Esophagus squamous epithelium (tissue), 5 donors: Measurements from ENCODE around the gene NF2. TPM values are rescaled to one million over a fixed set of nuclear protein-coding genes. Genes with fewer than 3 reads are reported as not detected.

Experiments used
- DNase-seq: peaks from one replicate; lab custom pipeline; 2025; lab: John Stamatoyannopoulos, UW
- H3K27ac ChIP-seq, 4 donors: fragments of 200-600 bp; sonication (generic); one replicate each; pipeline ENCODE4 v1.5.1; 2016 to 2019; ENCODE audit warnings: mild to moderate bottlenecking in 1 of 4
- H3K27me3 ChIP-seq, 4 donors: fragments of 200-600 bp; sonication (generic); 1 replicate in 3 of 4; 2 replicates in 1 of 4; pipeline versions ENCODE4 v1.5.1 to v1.6.0; 2017 to 2021; ENCODE audit warnings: antibody characterized with exemption in 1 of 4
- H3K36me3 ChIP-seq, 3 donors: fragments of 200-600 bp; sonication (generic); one replicate each; pipeline ENCODE4 v1.5.1; 2016 to 2019
- H3K4me1 ChIP-seq, 3 donors: fragments of 200-600 bp; sonication (generic); one replicate each; pipeline ENCODE4 v1.5.1; 2017 to 2019
- H3K4me3 ChIP-seq, 4 donors: fragments of 200-600 bp; sonication (generic); 1 replicate in 3 of 4; 2 replicates in 1 of 4; pipeline ENCODE4 v1.5.1; 2016 to 2019; ENCODE audit warnings: mild to moderate bottlenecking in 2 of 4, moderate library complexity in 1 of 4
- H3K9me3 ChIP-seq, 3 donors: fragments of 200-600 bp; sonication (generic); one replicate each; pipeline ENCODE4 v1.5.1; 2016 to 2019
- POLR2A ChIP-seq, 4 donors: fragments of 450-650 bp; IDR thresholded peaks; one replicate each; pipeline ENCODE4 v1.6.1; 2017; ENCODE audit warnings: antibody characterized with exemption in 4 of 4, mild to moderate bottlenecking in 4 of 4, moderate library complexity in 3 of 4
- WGBS, 2 donors: methylation state at CpG; one replicate each; pipeline ENCODE4 v1.1.5; 2018; 5-methylcytosine and 5-hydroxymethylcytosine counted together
- intact Hi-C: fragments of 100-400 bp; cut with DNase I; formaldehyde crosslinking; loops from one replicate; pipeline ENCODE4 v1.15.0; 2022
- total RNA-seq, 4 donors: library from RNA; depleted of rRNA; stranded (reverse); fragments of >200 nt; gene quantifications; one replicate each; pipeline ENCODE4 v1.1.0, GENCODE V29; 2016
- TF ChIP-seq, protein P1 (sequence below), 6 experiments: fragments of 450-650 bp in 4 of 6; fragments of 200-600 bp in 2 of 6; sonication (generic) in 2 of 6; IDR thresholded peaks; one replicate each; pipeline ENCODE4 v1.5.1; 2016 to 2019; ENCODE audit warnings: antibody characterized with exemption in 6 of 6, mild to moderate bottlenecking in 4 of 6, moderate library complexity in 4 of 6
- donor health status: DM: yes; HTN: yes; CAD: no.

The NF2 gene
- total RNA-seq, 4 donors from 2014 or later: 25.8 to 45.3 (median 34.1) TPM

DNA sequence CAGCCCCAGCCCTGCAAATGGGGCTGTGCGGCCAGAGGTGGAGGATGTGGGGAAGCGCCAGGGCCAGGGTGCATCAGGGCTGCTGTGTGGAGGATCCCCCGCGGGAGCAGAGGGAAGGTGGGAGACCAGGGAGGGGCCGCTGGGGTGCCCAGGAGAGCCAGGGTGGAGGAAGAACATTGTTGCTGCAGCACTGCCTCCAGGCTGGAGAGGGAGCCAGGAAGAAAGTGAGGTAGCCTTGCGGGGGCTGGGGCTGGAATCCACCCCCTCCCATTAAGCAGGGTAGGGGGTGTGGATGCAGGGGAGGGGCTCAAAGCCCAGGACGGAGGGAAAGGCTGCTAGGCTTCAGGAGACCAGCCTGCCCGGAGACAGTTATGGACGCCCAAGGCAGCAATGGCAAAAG, 131.4 kb downstream of the NF2 start:
- Histone ChIP-seq H3K36me3 (peaks cover 0 to 37% (median 11%) of the 10 kb centered on the region in 3 donors), H3K4me1 (peaks cover 0 to 19% (median 10%) of the 10 kb centered on the region in 3 donors), H3K27ac (no peak overlapping the region), H3K4me3 (no peak overlapping the region), H3K9me3 (no peaks in the 10 kb centered on the region), H3K27me3 (no peaks in the 10 kb centered on the region)
- intact Hi-C loops: no loop called here
- DNase-seq: no peak
- TF ChIP-seq POLR2A (IDR thresholded peaks at IDR 0.05): no peak
- TF ChIP-seq, protein P1, sequence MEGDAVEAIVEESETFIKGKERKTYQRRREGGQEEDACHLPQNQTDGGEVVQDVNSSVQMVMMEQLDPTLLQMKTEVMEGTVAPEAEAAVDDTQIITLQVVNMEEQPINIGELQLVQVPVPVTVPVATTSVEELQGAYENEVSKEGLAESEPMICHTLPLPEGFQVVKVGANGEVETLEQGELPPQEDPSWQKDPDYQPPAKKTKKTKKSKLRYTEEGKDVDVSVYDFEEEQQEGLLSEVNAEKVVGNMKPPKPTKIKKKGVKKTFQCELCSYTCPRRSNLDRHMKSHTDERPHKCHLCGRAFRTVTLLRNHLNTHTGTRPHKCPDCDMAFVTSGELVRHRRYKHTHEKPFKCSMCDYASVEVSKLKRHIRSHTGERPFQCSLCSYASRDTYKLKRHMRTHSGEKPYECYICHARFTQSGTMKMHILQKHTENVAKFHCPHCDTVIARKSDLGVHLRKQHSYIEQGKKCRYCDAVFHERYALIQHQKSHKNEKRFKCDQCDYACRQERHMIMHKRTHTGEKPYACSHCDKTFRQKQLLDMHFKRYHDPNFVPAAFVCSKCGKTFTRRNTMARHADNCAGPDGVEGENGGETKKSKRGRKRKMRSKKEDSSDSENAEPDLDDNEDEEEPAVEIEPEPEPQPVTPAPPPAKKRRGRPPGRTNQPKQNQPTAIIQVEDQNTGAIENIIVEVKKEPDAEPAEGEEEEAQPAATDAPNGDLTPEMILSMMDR (IDR thresholded peaks at IDR 0.05): no peak
- 62 to 80% methylated on average over 7 to 8 of the region's 9 CpGs for WGBS, 2 donors

DNA sequence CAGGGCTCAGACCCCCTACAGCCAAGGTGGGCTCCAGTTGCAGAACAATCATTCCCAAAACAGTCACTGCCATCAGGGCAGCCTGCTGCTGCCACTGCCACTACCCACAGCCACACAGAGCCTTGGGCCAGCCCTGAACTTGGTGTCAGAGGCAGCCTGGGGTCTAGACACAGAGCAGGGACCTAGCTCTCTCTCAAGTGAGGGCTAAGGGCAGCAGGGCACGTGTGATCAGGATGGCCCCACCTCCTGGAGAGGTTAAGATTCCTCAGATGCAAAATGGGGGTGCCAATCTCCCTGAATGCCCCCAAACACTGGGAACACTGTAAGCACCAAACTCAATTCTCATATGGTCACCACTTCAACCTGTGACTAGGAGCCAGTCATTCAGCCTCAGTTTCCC, 132.0 kb downstream of the NF2 start:
- intact Hi-C loops: no loop called here
- Histone ChIP-seq H3K4me3 (no peak overlapping the region), H3K9me3 (no peaks in the 10 kb centered on the region), H3K27me3 (no peaks in the 10 kb centered on the region), H3K4me1 (peaks cover 0 to 19% (median 10%) of the 10 kb centered on the region in 3 donors), H3K27ac (no peak overlapping the region), H3K36me3 (peaks cover 0 to 42% (median 8%) of the 10 kb centered on the region in 3 donors)
- no peak for DNase-seq
- WGBS, 2 donors: no CpG with 5 or more reads among the region's 1 CpG
- TF ChIP-seq, protein P1 (IDR thresholded peaks at IDR 0.05): no peak
- TF ChIP-seq POLR2A (IDR thresholded peaks at IDR 0.05): no peak

DNA sequence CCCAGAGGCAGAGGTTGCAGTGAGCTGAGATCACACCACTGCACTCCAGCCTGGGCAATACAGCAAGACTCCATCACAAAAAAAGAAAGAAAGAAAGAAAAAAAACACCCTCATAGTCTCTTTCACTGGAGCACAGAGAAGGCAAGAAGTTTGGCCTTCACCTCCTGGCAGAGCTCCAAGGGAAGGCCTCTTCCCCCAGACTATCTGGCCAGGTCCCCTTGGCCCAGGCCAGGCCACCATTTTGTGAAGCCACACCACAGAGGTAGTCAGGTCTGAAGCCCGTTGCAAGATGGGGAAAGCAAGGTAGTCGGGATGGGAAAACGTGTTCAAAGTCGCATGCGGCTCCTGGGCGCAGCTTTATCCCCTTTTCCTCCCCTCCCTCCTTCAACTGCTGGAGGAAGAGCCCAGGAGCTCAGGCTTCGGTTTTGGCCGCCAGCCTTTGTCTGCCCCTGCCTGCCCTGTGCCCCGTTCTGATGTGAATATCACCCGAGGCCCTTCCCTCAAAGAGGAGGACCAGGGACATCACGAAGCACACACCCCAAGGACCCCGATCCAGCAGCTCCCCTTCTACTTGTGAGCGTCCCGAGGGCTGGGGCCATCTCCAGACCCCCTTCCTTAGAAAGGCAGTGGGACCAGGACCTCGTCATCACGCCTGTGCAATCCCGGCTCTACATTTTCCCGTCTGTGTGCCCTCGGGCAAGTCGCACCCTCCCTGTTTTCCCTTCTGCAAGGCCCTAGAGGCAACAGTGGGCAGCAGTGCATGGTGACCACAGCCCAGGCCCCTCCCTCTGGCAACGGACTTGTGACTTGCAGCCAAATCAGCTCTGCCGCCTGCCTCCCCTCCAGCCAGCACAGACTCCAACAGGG, 134.1 kb downstream of the NF2 start:
- H3K4me1 ChIP-seq: peaks cover 0 to 26% (median 10%) of the 10 kb centered on the region in 3 donors
- no peak overlapping the region for H3K27ac ChIP-seq
- TF ChIP-seq POLR2A (IDR thresholded peaks at IDR 0.05): no peak
- TF ChIP-seq, protein P1 (IDR thresholded peaks at IDR 0.05): no peak
- peaks cover 0 to 51% (median 5%) of the 10 kb centered on the region in 3 donors for H3K36me3 ChIP-seq
- no peak overlapping the region for H3K4me3 ChIP-seq
- WGBS, 2 donors: 83 to 87% methylated on average over 16 to 20 of the region's 22 CpGs
- DNase-seq: no peak
- no peaks in the 10 kb centered on the region for H3K27me3 ChIP-seq
- intact Hi-C loops: no loop called here
- H3K9me3 ChIP-seq: no peaks in the 10 kb centered on the region

DNA sequence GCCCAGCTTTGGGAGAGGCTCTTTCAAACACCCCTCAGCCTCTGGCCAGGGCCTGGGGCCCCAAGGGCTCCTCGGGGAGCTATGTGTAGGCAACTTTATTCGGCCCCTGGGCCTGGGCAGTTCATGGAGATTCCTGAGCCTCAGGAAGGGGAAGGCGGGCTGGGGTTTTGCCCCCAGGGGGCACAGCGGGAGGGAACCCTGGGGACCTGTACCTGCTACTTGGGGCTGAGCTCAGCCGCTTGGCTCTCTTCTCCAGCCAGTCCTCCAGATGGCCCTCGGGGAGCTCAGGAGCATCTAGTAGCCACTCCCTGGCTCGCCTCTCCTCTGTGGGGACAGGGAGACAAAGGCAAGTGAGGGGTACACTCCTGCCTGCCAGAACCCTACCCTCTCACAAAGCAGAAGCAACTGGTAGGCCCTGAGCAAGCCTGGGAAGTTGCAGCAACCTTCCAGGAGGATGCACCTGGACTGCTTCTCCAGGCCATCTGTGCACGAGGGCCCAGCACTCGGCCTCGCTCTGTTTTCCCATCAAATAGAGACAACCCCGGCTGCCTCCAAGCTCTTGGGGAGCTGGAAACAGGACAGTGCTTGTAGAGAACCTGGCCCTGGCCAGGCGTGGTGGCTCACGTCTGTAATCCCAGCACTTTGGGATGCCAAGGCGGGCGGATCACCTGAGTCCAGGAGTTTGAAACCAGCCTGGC, 134.8 kb downstream of the NF2 start:
- H3K36me3 ChIP-seq: peaks cover 0 to 54% (median 5%) of the 10 kb centered on the region in 3 donors
- no peak overlapping the region for H3K4me3 ChIP-seq

More for the DNA sequence above, 134.8 kb downstream of the NF2 start:
- Histone ChIP-seq H3K9me3 (no peaks in the 10 kb centered on the region), H3K27me3 (no peaks in the 10 kb centered on the region), H3K4me1 (peaks cover 0 to 21% (median 7%) of the 10 kb centered on the region in 3 donors), H3K27ac (no peak overlapping the region)
- intact Hi-C loops: no loop called here
- no peak for DNase-seq
- WGBS, 2 donors: 75 to 100% methylated on average over 3 to 7 of the region's 15 CpGs
- no peak for TF ChIP-seq POLR2A (IDR thresholded peaks at IDR 0.05)
- TF ChIP-seq, protein P1 (IDR thresholded peaks at IDR 0.05): no peak
